Stimulated activated CD8-positive, alpha-beta memory T cell treated with anti-CD3 and anti-CD28 coated beads, Interleukin-7, amount 100 ng/mL, for 4 hours (primary cell): ENCODE measurements around the gene XCL2.
"Not testable (repeated sequence)": the region's sequence is repeated elsewhere in the genome, so short reads cannot be mapped to it uniquely, and the experiment has no call there.

Experiments
- DNase-seq, 2 donors: peaks; one replicate each; pipeline ENCODE4 v3.0.0-alpha.2; 2020; ENCODE audit warnings: low read depth in 2 of 2

The XCL2 gene, protein sequence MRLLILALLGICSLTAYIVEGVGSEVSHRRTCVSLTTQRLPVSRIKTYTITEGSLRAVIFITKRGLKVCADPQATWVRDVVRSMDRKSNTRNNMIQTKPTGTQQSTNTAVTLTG

GRCh38 chr1:168543840-168544498 is at the start of gene XCL2:
Gene XCL2, minus strand, starts transcription at chr1:168543997. Its CDS starts 33 bp downstream, at chr1:168543964.
- DNase-seq: not testable (repeated sequence)

GRCh38 chr1:168591641-168592250 is 47.9 kb upstream of the XCL2 start:
- no peak for DNase-seq

DNA sequence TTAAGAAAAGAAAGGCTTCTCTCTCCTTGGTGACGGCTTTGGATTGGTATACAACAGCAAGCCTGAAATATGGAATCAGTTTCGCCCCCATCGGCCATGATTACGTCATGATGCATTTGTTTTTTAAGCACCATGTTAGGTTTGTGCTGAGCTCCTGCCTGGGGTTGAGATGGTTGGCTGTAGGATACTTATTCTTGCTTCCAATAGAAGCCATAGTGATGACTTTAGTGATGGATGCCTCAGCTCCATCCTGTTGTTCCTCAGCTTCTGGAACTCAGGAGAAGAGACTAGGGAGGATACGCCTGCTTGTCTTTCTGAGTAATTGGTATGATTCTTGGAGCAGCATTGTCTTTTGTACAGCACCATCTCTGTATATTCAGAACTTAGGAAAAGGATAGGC is 47.3 kb upstream of the XCL2 start:
- DNase-seq: no peak

GRCh38 chr1:168589167-168589566 is 45.4 kb upstream of the XCL2 start:
- no peak for DNase-seq

- DNase-seq: no peak
These were observed 42.1 kb upstream of the XCL2 start for GRCh38 chr1:168585937-168586336.

GRCh38 chr1:168585191-168585590 is 41.4 kb upstream of the XCL2 start:
- DNase-seq: no peak

DNA sequence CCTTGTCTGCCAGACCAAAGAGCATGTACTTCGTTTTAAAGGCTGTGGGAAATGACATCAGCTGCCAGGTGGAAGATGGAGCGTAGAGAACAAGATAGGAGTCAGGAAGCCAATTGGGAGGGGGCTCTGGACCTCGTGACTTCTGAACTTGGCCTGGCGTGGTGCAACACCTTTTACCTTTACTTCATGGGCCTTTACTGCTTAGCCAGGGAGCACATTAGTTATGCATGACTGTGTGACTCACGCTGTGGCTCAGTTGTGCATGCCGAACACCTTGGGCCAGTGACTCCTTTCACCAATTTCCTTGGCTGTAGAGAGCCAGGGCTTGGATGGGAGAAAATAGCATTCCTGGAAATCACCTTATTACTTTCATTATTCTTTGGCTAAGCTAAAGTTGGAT is 39.8 kb upstream of the XCL2 start:
- no peak for DNase-seq

DNA sequence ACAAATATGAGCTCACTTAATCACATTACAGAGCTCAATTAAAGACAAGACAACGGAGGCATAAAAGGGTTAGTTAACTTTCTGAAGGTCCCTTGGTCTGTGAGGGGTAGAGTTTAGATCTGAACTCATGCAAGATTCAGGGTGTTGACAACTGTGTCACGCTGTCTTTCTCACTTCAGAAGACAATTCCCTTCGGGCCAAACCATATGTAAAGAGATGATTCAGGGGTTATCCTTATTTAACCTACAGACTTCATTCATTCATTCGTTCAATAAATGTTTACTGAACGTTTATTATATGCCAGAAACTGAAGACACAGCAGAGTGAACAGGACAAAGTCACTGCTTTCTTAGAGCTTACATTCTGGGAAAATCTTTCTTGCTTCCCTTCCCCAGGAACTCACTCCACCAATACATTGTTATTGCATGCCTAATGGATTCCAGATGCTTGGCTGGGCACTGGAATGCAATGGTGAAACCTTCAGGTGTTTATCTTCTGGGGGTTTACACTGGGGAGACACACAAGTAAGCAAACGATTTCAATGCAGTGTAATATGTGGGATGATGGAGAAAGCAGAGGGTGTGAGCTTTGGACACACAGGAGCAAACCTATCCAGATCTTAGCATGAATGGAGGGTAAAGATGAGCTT is 39.0 kb upstream of the XCL2 start:
- DNase-seq: no peak

- no peak for DNase-seq
These were observed 38.2 kb upstream of the XCL2 start for GRCh38 chr1:168581817-168582572.

DNA sequence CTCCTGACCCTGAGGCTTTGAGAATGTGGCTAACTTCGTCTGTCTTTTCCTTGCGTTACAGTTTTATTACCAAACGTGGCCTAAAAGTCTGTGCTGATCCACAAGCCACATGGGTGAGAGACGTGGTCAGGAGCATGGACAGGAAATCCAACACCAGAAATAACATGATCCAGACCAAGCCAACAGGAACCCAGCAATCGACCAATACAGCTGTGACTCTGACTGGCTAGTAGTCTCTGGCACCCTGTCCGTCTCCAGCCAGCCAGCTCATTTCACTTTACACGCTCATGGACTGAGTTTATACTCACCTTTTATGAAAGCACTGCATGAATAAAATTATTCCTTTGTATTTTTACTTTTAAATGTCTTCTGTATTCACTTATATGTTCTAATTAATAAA is 37.2 kb upstream of the XCL2 start:
- DNase-seq: not testable (repeated sequence)

DNA sequence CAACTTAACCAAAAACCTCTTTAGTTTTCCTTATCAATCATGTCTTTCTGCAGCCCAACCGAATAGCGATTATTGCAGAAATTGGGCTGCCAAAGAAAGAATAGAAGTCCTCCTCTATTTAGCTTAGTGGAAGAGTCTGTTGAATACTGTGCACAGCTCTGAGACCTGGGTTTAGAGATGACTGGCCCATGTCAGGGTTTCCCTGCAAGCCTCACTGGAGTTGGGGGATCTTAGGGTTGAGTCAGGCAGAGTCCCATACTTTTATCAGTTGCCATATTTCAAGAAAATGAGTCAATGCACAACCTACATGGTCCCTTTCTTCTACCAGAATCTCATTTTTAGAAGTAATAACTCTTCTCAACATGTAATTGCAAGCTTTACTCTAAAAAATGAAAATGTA is 36.5 kb upstream of the XCL2 start:
- not testable (repeated sequence) for DNase-seq

- not testable (repeated sequence) for DNase-seq
These were observed 34.9 kb upstream of the XCL2 start for GRCh38 chr1:168578531-168579185.

- peak in 1 of 2 donors; percentile 23 for DNase-seq
These were observed 32.5 kb upstream of the XCL2 start, which contains the start of gene XCL1 for GRCh38 chr1:168576245-168576688. Gene XCL1, plus strand, starts transcription at chr1:168576605. Its CDS starts 33 bp downstream, at chr1:168576638.

- DNase-seq: not testable (repeated sequence)
These were observed 30.4 kb upstream of the XCL2 start for GRCh38 chr1:168574234-168574633.

DNA sequence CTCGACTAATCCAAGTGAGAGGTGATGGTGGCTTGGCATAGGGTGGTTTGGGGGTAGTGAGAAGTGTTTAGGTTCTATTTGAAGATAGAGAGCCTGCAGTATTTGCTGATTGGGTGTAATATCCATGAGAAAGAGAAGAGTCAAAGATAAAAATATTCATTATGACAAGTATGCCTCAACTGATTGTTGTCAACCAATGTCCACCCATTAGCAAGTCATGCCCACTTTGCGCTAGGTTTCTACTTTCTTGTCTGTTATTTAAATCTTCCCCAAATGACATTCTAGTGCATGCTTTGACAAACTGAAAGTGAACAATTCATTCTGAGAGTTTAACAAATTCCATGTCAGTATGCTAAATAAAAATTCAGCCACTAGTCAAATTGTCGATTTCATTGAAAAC is 28.8 kb upstream of the XCL2 start:
- no peak for DNase-seq

- DNase-seq: no peak
These were observed 26.9 kb upstream of the XCL2 start for GRCh38 chr1:168570652-168571051.

DNA sequence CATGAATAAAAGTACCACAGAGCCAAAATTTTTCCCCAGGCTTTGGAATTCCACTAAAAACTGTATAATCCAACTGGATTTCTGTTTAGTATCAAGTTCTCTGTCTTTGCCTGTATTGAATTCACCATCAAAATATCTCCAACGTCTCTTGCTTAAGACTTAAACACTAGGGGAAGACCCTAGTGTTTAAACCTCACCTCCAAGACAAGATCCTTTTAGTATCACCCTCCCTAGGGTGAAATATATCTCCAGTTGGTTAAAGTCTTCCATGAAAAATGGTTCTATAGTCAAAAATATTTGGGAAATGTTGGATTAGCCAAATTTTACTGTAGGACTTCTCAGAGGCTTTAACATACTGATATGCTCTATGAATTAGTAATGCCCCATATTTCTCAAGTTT is 24.5 kb upstream of the XCL2 start:
- no peak for DNase-seq

DNA sequence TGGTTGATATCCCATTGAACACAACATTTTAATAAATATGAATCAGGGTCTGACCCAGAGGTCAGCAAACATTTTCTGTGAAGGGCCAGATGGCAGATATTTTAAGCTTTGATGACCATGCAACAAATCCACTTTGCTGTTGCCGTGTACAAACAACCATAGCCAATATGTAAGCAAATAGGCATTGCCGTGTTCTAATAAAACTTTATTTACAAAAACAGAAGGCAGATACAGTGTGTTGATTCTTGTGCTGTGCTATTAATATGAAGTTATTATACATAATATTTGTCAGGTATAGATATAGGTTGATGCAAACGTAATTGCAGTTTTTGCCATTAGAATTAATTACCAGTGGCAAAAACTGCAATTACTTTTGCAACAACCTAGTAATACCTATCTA is 23.8 kb upstream of the XCL2 start:
- no peak for DNase-seq

DNA sequence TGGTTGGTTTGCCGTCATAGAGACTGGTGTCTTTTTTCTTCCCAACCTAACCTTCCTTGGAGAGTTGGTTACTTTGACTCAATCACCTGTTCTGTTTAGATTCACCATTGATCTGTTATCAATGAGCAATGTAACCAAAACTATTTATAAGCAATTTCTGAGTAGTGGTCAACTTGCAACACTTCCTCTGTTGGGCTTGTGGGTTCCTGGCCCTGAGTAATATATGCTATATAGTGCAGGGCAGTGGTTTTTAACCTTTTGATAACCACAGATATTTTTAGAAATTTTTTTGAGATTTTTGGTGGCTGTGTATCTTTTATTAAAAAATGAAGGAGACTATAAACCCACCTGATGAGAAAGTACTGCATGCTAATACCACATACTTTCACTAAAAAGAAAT is 23.2 kb upstream of the XCL2 start:
- no peak for DNase-seq

DNA sequence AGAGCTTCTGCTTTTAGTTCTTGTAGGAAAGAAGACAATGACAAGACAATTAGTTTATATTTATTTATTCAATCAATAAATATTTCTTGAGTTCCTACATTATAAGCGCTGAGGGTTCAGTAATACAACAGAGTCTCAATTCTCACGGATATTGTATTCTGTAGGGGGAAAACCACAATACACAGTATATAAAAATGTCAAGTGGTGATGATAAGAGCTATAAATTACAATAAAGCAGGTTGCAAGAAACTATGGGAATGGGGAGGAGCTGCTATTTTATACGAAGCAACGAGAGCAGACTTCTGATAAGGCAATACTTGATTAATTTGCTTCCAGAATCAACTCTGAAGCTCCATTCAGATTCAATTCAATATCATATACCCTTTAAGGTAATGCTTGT is 22.0 kb upstream of the XCL2 start:
- DNase-seq: no peak

GRCh38 chr1:168561989-168562388 is 18.2 kb upstream of the XCL2 start:
- no peak for DNase-seq
